ENCODE results near the gene PSMC1. TPM values are rescaled to one million over a fixed set of nuclear protein-coding genes. Genes with fewer than 3 reads are reported as not detected.

PSMC1 gene
- total RNA-seq, 2 donors from 2014 or later, result 108 to 122 TPM

GRCh38 chr14:90297876-90298629 lies 41.7 kb downstream of the PSMC1 start:
- Mint-ChIP-seq H3K36me3 (ENCODE audit: low read depth) (peaks cover 52% of the 10 kb centered on the region), H3K27me3 (ENCODE audit: insufficient read depth) (no peaks in the 10 kb centered on the region), H3K4me3 (no peak overlapping the region), H3K27ac (no peak overlapping the region), H3K4me1 (peaks cover 23% of the 10 kb centered on the region), H3K9me3 (peaks cover 4% of the 10 kb centered on the region)
- no peak overlapping the region for H3K9ac ChIP-seq (ENCODE audit: extremely low read depth, low read length, poor library complexity, severe bottlenecking)
- no peaks in the 10 kb centered on the region for H3K27me3 ChIP-seq (ENCODE audit: control insufficient read depth, insufficient read depth, low read length, poor library complexity, severe bottlenecking)
- peaks cover 60% of the 10 kb centered on the region for H3K36me3 ChIP-seq (ENCODE audit: control insufficient read depth, insufficient read depth, low read length)
- H3K27ac ChIP-seq (ENCODE audit: low read depth, low read length), result no peak overlapping the region
- 95 to 96% methylated on average over 6 to 11 of the region's 11 CpGs for WGBS, 2 experiments (ENCODE audit: insufficient coverage in 1 of 2, insufficient read length in 1 of 2)
- no peaks in the 10 kb centered on the region for H3K9me3 ChIP-seq (ENCODE audit: control insufficient read depth, low read length)
- no peak for TF ChIP-seq CTCF (conservative IDR thresholded peaks at IDR 0.05)
- no peak overlapping the region for H3K4me3 ChIP-seq (ENCODE audit: low read length)
- no peak for DNase-seq
- H3K4me1 ChIP-seq (ENCODE audit: control insufficient read depth, insufficient read depth, low read length), result peaks cover 10% of the 10 kb centered on the region

GRCh38 chr14:90299408-90299807 lies 43.1 kb downstream of the PSMC1 start:
- H3K36me3 Mint-ChIP-seq (ENCODE audit: low read depth), result peaks cover 48% of the 10 kb centered on the region
- peaks cover 4% of the 10 kb centered on the region for H3K9me3 Mint-ChIP-seq
- no peak overlapping the region for H3K4me3 Mint-ChIP-seq

GRCh38 chr14:90300611-90301047 lies 44.3 kb downstream of the PSMC1 start:
- no peak overlapping the region for H3K27ac Mint-ChIP-seq
- no peak for DNase-seq
- 93 to 95% methylated on average over 2 of the region's 2 CpGs for WGBS, 2 experiments (ENCODE audit: insufficient coverage in 1 of 2, insufficient read length in 1 of 2)
- H3K36me3 Mint-ChIP-seq (ENCODE audit: low read depth), result peaks cover 46% of the 10 kb centered on the region
- peaks cover 67% of the 10 kb centered on the region for H3K36me3 ChIP-seq (ENCODE audit: control insufficient read depth, insufficient read depth, low read length)
- H3K9me3 ChIP-seq (ENCODE audit: control insufficient read depth, low read length), result no peaks in the 10 kb centered on the region
- no peak overlapping the region for H3K4me3 Mint-ChIP-seq
- no peaks in the 10 kb centered on the region for H3K27me3 ChIP-seq (ENCODE audit: control insufficient read depth, insufficient read depth, low read length, poor library complexity, severe bottlenecking)
- no peak overlapping the region for H3K4me3 ChIP-seq (ENCODE audit: low read length)
- no peak overlapping the region for H3K27ac ChIP-seq (ENCODE audit: low read depth, low read length)
- peaks cover 47% of the 10 kb centered on the region for H3K4me1 Mint-ChIP-seq
- H3K9me3 Mint-ChIP-seq, result peaks cover 4% of the 10 kb centered on the region
- H3K9ac ChIP-seq (ENCODE audit: extremely low read depth, low read length, poor library complexity, severe bottlenecking), result no peak overlapping the region
- H3K27me3 Mint-ChIP-seq (ENCODE audit: insufficient read depth), result no peaks in the 10 kb centered on the region
- peaks cover 10% of the 10 kb centered on the region for H3K4me1 ChIP-seq (ENCODE audit: control insufficient read depth, insufficient read depth, low read length)
- no peak for TF ChIP-seq CTCF (conservative IDR thresholded peaks at IDR 0.05)

More at GRCh38 chr14:90299408-90299807, 43.1 kb downstream of the PSMC1 start:
- TF ChIP-seq CTCF (conservative IDR thresholded peaks at IDR 0.05), result no peak
- H3K9me3 ChIP-seq (ENCODE audit: control insufficient read depth, low read length), result no peaks in the 10 kb centered on the region
- H3K4me1 Mint-ChIP-seq, result peaks cover 35% of the 10 kb centered on the region
- H3K4me1 ChIP-seq (ENCODE audit: control insufficient read depth, insufficient read depth, low read length), result peaks cover 10% of the 10 kb centered on the region
- no peak overlapping the region for H3K27ac Mint-ChIP-seq
- no peak for DNase-seq
- no peak overlapping the region for H3K9ac ChIP-seq (ENCODE audit: extremely low read depth, low read length, poor library complexity, severe bottlenecking)
- H3K27me3 ChIP-seq (ENCODE audit: control insufficient read depth, insufficient read depth, low read length, poor library complexity, severe bottlenecking), result no peaks in the 10 kb centered on the region
- WGBS, 2 experiments (ENCODE audit: insufficient coverage in 1 of 2, insufficient read length in 1 of 2), result 79 to 92% methylated on average over 7 of the region's 7 CpGs
- no peaks in the 10 kb centered on the region for H3K27me3 Mint-ChIP-seq (ENCODE audit: insufficient read depth)
- H3K36me3 ChIP-seq (ENCODE audit: control insufficient read depth, insufficient read depth, low read length), result peaks cover 64% of the 10 kb centered on the region
- no peak overlapping the region for H3K4me3 ChIP-seq (ENCODE audit: low read length)
- H3K27ac ChIP-seq (ENCODE audit: low read depth, low read length), result no peak overlapping the region
